SK-N-SH (cell line): ENCODE data around the gene RASSF9.

Experiments
- EP300 ChIP-seq, 2 experiments: IDR thresholded peaks; 2 replicates each; pipeline versions ENCODE4 v1.4.0 to v1.6.1; 2012; ENCODE audit warnings: borderline replicate concordance in 1 of 2, low read depth in 1 of 2, low read length in 1 of 2
- FOXM1 ChIP-seq: IDR thresholded peaks from 2 replicates; pipeline ENCODE4 v1.4.0; 2012; ENCODE audit warnings: low read depth, mild to moderate bottlenecking
- SMC3 ChIP-seq: IDR thresholded peaks from 2 replicates; pipeline ENCODE4 v1.6.1; 2012; ENCODE audit warnings: low read depth, low read length, improper control_type of control experiment
- YY1 ChIP-seq: IDR thresholded peaks from 2 replicates; pipeline ENCODE4 v1.4.0; 2012; ENCODE audit warnings: low read depth, mild to moderate bottlenecking
- TF ChIP-seq, protein P1 (sequence below): IDR thresholded peaks from 2 replicates; pipeline ENCODE4 v1.4.0; 2012; ENCODE audit warnings: low read depth, borderline replicate concordance
- TF ChIP-seq, protein P2 (sequence below): fragments of 200-600 bp; sonication (generic); IDR thresholded peaks from 2 replicates; pipeline ENCODE4 v1.6.1; 2017; ENCODE audit warnings: antibody characterized with exemption, mild to moderate bottlenecking, moderate library complexity

DNA sequence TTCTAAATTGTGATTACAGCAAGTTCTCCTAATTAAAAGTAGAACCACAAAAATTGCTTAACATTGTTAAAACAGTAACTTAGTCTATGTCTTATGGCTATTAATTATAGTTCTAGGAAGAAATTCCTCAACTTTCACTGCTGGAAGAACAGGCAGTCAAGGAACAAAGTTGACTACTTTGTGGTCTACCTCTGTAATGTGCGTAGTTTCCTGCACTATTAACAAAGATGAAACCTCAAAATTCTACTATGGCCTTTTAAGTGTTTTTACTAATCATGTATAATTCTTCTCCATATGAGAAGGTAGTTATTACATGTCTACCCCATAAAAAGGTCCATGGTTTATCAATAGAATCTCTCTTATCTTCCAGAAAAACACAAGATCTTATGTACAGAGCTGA, 7.6 kb downstream of the RASSF9 start:
- no peak for TF ChIP-seq EP300 (IDR thresholded peaks at IDR 0.05; ENCODE audit: borderline replicate concordance in 1 of 2, low read depth in 1 of 2, low read length in 1 of 2)
- no peak for TF ChIP-seq YY1
- TF ChIP-seq, protein P1, sequence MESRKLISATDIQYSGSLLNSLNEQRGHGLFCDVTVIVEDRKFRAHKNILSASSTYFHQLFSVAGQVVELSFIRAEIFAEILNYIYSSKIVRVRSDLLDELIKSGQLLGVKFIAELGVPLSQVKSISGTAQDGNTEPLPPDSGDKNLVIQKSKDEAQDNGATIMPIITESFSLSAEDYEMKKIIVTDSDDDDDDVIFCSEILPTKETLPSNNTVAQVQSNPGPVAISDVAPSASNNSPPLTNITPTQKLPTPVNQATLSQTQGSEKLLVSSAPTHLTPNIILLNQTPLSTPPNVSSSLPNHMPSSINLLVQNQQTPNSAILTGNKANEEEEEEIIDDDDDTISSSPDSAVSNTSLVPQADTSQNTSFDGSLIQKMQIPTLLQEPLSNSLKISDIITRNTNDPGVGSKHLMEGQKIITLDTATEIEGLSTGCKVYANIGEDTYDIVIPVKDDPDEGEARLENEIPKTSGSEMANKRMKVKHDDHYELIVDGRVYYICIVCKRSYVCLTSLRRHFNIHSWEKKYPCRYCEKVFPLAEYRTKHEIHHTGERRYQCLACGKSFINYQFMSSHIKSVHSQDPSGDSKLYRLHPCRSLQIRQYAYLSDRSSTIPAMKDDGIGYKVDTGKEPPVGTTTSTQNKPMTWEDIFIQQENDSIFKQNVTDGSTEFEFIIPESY: no peak
- TF ChIP-seq, protein P2, sequence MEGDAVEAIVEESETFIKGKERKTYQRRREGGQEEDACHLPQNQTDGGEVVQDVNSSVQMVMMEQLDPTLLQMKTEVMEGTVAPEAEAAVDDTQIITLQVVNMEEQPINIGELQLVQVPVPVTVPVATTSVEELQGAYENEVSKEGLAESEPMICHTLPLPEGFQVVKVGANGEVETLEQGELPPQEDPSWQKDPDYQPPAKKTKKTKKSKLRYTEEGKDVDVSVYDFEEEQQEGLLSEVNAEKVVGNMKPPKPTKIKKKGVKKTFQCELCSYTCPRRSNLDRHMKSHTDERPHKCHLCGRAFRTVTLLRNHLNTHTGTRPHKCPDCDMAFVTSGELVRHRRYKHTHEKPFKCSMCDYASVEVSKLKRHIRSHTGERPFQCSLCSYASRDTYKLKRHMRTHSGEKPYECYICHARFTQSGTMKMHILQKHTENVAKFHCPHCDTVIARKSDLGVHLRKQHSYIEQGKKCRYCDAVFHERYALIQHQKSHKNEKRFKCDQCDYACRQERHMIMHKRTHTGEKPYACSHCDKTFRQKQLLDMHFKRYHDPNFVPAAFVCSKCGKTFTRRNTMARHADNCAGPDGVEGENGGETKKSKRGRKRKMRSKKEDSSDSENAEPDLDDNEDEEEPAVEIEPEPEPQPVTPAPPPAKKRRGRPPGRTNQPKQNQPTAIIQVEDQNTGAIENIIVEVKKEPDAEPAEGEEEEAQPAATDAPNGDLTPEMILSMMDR: no peak
- no peak for TF ChIP-seq SMC3
- no peak for TF ChIP-seq FOXM1
